SK-N-SH (cell line): ENCODE measurements around the gene GLIS1. TPM values are rescaled to one million over a fixed set of nuclear protein-coding genes. Genes with fewer than 3 reads are reported as not detected.

ENCODE experiments used
- CTCF ChIA-PET: fragments of 300-600, 350-600 bp; formaldehyde crosslinking; extraction: SDS; loops from one replicate; lab custom pipeline; 2021; lab: Yijun Ruan, JAX
- POLR2A ChIA-PET: fragments of 350-600 bp; sonication (Branson Sonifier 250); formaldehyde crosslinking; extraction: SDS; loops from one replicate; lab custom pipeline; 2020; ENCODE audit warnings: antibody characterized with exemption, inconsistent platforms; lab: Yijun Ruan, JAX
- DNase-seq: peaks from one replicate; pipeline ENCODE4 v3.0.0; 2012
- H2AFZ ChIP-seq: fragments of 200-600 bp; sonication (generic); 2 replicates; pipeline ENCODE4 v1.8.1; 2016; ENCODE audit warnings: antibody characterized with exemption, mild to moderate bottlenecking, low read depth
- H3F3A ChIP-seq: fragments of 200-600 bp; sonication (generic); replicated peaks from 2 replicates; pipeline ENCODE3; 2016; ENCODE audit warnings: antibody characterized with exemption, mild to moderate bottlenecking; ENCODE audit not compliant: insufficient read depth
- H3K27ac ChIP-seq, 2 experiments: fragments of 200-500 bp in 1 of 2; fragments of 200-600 bp in 1 of 2; sonication (Bioruptor generic) in 1 of 2; sonication (generic), shearing (Covaris generic) in 1 of 2; 2 replicates each; pipeline versions ENCODE4 v1.5.1 to v1.6.1; 2014 to 2016; ENCODE audit warnings: low read depth in 2 of 2, inconsistent platforms in 1 of 2, low read length in 1 of 2, mild to moderate bottlenecking in 1 of 2, mixed read lengths in 1 of 2
- H3K27me3 ChIP-seq: fragments of 200-600 bp; sonication (generic), shearing (Covaris generic); 2 replicates; pipeline ENCODE4 v1.6.1; 2016; ENCODE audit warnings: mixed run types; ENCODE audit not compliant: insufficient read depth
- H3K36me3 ChIP-seq, 2 experiments: fragments of 200-500 bp in 1 of 2; fragments of 200-600 bp in 1 of 2; sonication (Bioruptor generic) in 1 of 2; sonication (generic) in 1 of 2; replicated peaks in 1 of 2; 2 replicates each; pipeline versions ENCODE3 to v1.5.1; 2014 to 2016; ENCODE audit warnings: low read length in 1 of 2, mild to moderate bottlenecking in 1 of 2; ENCODE audit not compliant: insufficient read depth in 2 of 2, control insufficient read depth in 1 of 2
- H3K4me1 ChIP-seq, 2 experiments: fragments of 200-500 bp in 1 of 2; fragments of 200-600 bp in 1 of 2; sonication (Bioruptor generic) in 1 of 2; sonication (generic), shearing (Covaris generic) in 1 of 2; 2 replicates each; pipeline versions ENCODE4 v1.5.1 to v1.6.1; 2014 to 2016; ENCODE audit warnings: low read depth in 1 of 2, low read length in 1 of 2, mixed run types in 1 of 2; ENCODE audit not compliant: insufficient read depth in 2 of 2, control insufficient read depth in 1 of 2
- H3K4me2 ChIP-seq: fragments of 200-600 bp; sonication (generic), shearing (Covaris generic); 2 replicates; pipeline ENCODE4 v1.6.1; 2017; ENCODE audit warnings: mixed run types
- H3K4me3 ChIP-seq, 2 experiments: fragments of 200-500 bp in 1 of 2; fragments of 200-600 bp in 1 of 2; sonication (Bioruptor generic) in 1 of 2; sonication (generic), shearing (Covaris generic) in 1 of 2; 2 replicates each; pipeline versions ENCODE4 v1.5.1 to v1.8.1; 2014 to 2016; ENCODE audit warnings: low read depth in 2 of 2, inconsistent platforms in 1 of 2, low read length in 1 of 2, mild to moderate bottlenecking in 1 of 2, mixed read lengths in 1 of 2, moderate library complexity in 1 of 2
- H3K79me2 ChIP-seq: fragments of 200-600 bp; sonication (generic); 2 replicates; pipeline ENCODE4 v1.8.1; 2017; ENCODE audit warnings: mild to moderate bottlenecking; ENCODE audit not compliant: insufficient read depth
- H3K9ac ChIP-seq: fragments of 200-600 bp; sonication (generic); 2 replicates; pipeline ENCODE4 v1.6.1; 2017; ENCODE audit warnings: mixed run types
- H3K9me2 ChIP-seq: fragments of 200-600 bp; sonication (generic); 2 replicates; pipeline ENCODE4 v1.6.1; 2017; ENCODE audit warnings: mixed run types
- H3K9me3 ChIP-seq: fragments of 200-600 bp; sonication (generic); 2 replicates; pipeline ENCODE4 v1.6.1; 2017; ENCODE audit warnings: mixed run types, mild to moderate bottlenecking, moderate library complexity
- H4K20me1 ChIP-seq: fragments of 200-600 bp; sonication (generic); 2 replicates; pipeline ENCODE4 v1.6.1; 2017; ENCODE audit warnings: mild to moderate bottlenecking, mixed run types; ENCODE audit not compliant: insufficient read depth
- CHD2 ChIP-seq: fragments of 150-350 bp; IDR thresholded peaks from 2 replicates; pipeline ENCODE4 v1.6.1; 2018; ENCODE audit warnings: low read length; ENCODE audit not compliant: partially characterized antibody
- FOXJ3 ChIP-seq: sonication (generic); formaldehyde crosslinking; IDR thresholded peaks from 2 replicates; pipeline ENCODE4 v1.5.1; 2020; ENCODE audit warnings: mild to moderate bottlenecking, missing genetic modification reagents
- FOXM1 ChIP-seq: IDR thresholded peaks from 2 replicates; pipeline ENCODE4 v1.4.0; 2012; ENCODE audit warnings: low read depth, mild to moderate bottlenecking
- GABPA ChIP-seq: IDR thresholded peaks from 2 replicates; pipeline ENCODE4 v1.4.0; 2012; ENCODE audit warnings: low read depth, mild to moderate bottlenecking
- MAX ChIP-seq: IDR thresholded peaks from 2 replicates; pipeline ENCODE4 v1.4.0; 2012; ENCODE audit warnings: low read depth
- MEF2A ChIP-seq: IDR thresholded peaks from 2 replicates; pipeline ENCODE4 v1.4.0; 2012; ENCODE audit warnings: low read depth, borderline replicate concordance
- NRF1 ChIP-seq: IDR thresholded peaks from 2 replicates; pipeline ENCODE4 v1.6.1; 2012; ENCODE audit warnings: low read depth, mild to moderate bottlenecking, low read length
- RCOR1 ChIP-seq: fragments of 150-350 bp; IDR thresholded peaks from 2 replicates; pipeline ENCODE4 v1.6.1; 2017; ENCODE audit warnings: antibody characterized with exemption, low read length
- RXRA ChIP-seq: IDR thresholded peaks from 2 replicates; pipeline ENCODE4 v1.4.0; 2012; ENCODE audit warnings: low read depth, mild to moderate bottlenecking, borderline replicate concordance
- SIN3A ChIP-seq: IDR thresholded peaks from 2 replicates; pipeline ENCODE4 v1.6.1; 2012; ENCODE audit warnings: low read depth, mild to moderate bottlenecking, low read length, moderate library complexity, borderline replicate concordance
- TEAD4 ChIP-seq: IDR thresholded peaks from 2 replicates; pipeline ENCODE4 v1.4.0; 2012; ENCODE audit warnings: mild to moderate bottlenecking, borderline replicate concordance; ENCODE audit not compliant: insufficient read depth
- ZBTB33 ChIP-seq: IDR thresholded peaks from 2 replicates; pipeline ENCODE4 v1.4.0; 2012; ENCODE audit warnings: low read depth, borderline replicate concordance
- WGBS: methylation state at CpG from one replicate; pipeline ENCODE4 v1.1.6; 2017; ENCODE audit warnings: low lambda C conversion rate; 5-methylcytosine and 5-hydroxymethylcytosine counted together
- polyA plus RNA-seq, 3 experiments: library from polyadenylated mRNA; depleted of rRNA; stranded (reverse); fragments of >200 nt; gene quantifications; 2 replicates each; pipeline ENCODE4 v1.2.3, GENCODE V29; 2012
- TF ChIP-seq, protein P1 (sequence below): fragments of 200-600 bp; sonication (generic); IDR thresholded peaks from 2 replicates; pipeline ENCODE4 v1.6.1; 2017; ENCODE audit warnings: antibody characterized with exemption, mild to moderate bottlenecking, moderate library complexity
- TF ChIP-seq, protein P2 (sequence below): fragments of 150-350 bp; IDR thresholded peaks from 2 replicates; pipeline ENCODE4 v1.6.1; 2016; ENCODE audit warnings: mild to moderate bottlenecking, low read depth, low read length

The GLIS1 gene
- polyA plus RNA-seq, 1 of the 3 experiments (the other 2 are of a cell fraction) = 0.13 TPM

DNA sequence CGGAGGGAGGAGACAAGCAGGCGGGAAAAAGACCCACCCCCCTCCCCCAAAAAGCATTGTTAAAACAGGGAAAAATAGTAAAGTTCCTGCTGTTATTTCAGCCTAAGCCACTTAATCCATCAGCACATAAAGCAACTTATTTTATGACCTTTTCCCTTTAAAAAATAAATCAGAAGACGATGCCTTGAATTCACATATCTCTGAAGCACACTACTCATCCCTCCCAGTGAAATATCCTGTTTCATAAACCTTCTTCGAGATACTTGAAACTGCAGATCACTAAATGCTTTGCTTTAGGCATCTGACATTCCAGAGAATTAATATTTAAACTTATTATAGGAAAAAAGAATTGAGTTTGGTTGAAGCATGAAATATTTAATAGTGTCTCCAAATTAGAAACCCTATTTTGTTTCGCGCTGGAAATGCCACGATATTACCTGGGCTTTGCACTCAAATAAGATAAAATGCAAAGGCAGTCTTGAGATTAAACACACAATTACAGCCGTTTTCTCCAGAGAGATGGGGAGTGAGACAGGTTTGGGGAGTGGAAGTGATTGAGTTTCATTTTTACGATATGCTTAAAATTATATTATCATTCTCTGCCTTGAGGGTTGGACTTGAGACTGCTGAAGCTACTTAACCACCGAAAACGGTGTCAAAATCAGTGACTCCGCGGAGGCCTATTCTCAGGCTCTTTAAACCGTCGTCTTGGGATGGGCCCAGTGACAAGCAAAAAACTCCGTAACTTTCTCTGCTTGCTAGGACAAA is 9.3 kb downstream of the GLIS1 start:
- H3F3A ChIP-seq = peaks cover 28% of the 10 kb centered on the region
- H3K4me1 ChIP-seq = peaks cover 0 to 24% of the 10 kb centered on the region in 2 experiments; a peak in 3 of 4 replicates
- H3K4me3 ChIP-seq = no peak overlapping the region
- H3K27me3 ChIP-seq = no peaks in the 10 kb centered on the region
- H3K9ac ChIP-seq = no peak overlapping the region
- H3K9me3 ChIP-seq = no peaks in the 10 kb centered on the region
- H2AFZ ChIP-seq = no peak overlapping the region
- ChIA-PET POLR2A (no interaction called here), CTCF (interaction anchor here (0.7 to 1.1 kb wide), 3 partner anchors 13 to 278 kb away, joined by 3 to 4 read pairs (median 3); no protein-coding TSS in a partner anchor)
- H3K4me2 ChIP-seq = no peak overlapping the region
- no peak overlapping the region for H3K27ac ChIP-seq
- H3K9me2 ChIP-seq = no peaks in the 10 kb centered on the region
- WGBS = 79% methylated on average over 16 of the region's 16 CpGs
- no peak for DNase-seq
- TF ChIP-seq, protein P1, sequence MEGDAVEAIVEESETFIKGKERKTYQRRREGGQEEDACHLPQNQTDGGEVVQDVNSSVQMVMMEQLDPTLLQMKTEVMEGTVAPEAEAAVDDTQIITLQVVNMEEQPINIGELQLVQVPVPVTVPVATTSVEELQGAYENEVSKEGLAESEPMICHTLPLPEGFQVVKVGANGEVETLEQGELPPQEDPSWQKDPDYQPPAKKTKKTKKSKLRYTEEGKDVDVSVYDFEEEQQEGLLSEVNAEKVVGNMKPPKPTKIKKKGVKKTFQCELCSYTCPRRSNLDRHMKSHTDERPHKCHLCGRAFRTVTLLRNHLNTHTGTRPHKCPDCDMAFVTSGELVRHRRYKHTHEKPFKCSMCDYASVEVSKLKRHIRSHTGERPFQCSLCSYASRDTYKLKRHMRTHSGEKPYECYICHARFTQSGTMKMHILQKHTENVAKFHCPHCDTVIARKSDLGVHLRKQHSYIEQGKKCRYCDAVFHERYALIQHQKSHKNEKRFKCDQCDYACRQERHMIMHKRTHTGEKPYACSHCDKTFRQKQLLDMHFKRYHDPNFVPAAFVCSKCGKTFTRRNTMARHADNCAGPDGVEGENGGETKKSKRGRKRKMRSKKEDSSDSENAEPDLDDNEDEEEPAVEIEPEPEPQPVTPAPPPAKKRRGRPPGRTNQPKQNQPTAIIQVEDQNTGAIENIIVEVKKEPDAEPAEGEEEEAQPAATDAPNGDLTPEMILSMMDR = no peak
- TF ChIP-seq RCOR1 = no peak
- H3K36me3 ChIP-seq = no peaks in the 10 kb centered on the region
- no peaks in the 10 kb centered on the region for H4K20me1 ChIP-seq
- H3K79me2 ChIP-seq = no peaks in the 10 kb centered on the region

GRCh38 chr1:53728702-53729455 is 10.1 kb downstream of the GLIS1 start:
- ChIA-PET POLR2A (no interaction called here), CTCF (interaction anchor here (0.9 kb wide), 1 partner anchor 9 kb away, joined by 3 read pairs; no protein-coding TSS in a partner anchor)
- no peaks in the 10 kb centered on the region for H3K79me2 ChIP-seq
- no peaks in the 10 kb centered on the region for H3K9me3 ChIP-seq
- H3K4me3 ChIP-seq = no peak overlapping the region
- no peak overlapping the region for H3K9ac ChIP-seq
- H2AFZ ChIP-seq = no peak overlapping the region
- H3K4me1 ChIP-seq = peaks cover 0 to 16% of the 10 kb centered on the region in 2 experiments; a peak in 2 of 4 replicates
- H3F3A ChIP-seq = peaks cover 20% of the 10 kb centered on the region
- H4K20me1 ChIP-seq = no peaks in the 10 kb centered on the region
- no peaks in the 10 kb centered on the region for H3K36me3 ChIP-seq
- no peaks in the 10 kb centered on the region for H3K9me2 ChIP-seq
- DNase-seq = no peak
- no peaks in the 10 kb centered on the region for H3K27me3 ChIP-seq
- 88% methylated on average over 17 of the region's 17 CpGs for WGBS
- no peak overlapping the region for H3K27ac ChIP-seq
- no peak overlapping the region for H3K4me2 ChIP-seq
- no peak for TF ChIP-seq FOXM1
- TF ChIP-seq FOXJ3 (CRISPR knock-in tag) = no peak
- TF ChIP-seq MEF2A = no peak
- no peak for TF ChIP-seq NRF1
- TF ChIP-seq ZBTB33 = no peak
- TF ChIP-seq MAX = no peak
- TF ChIP-seq GABPA = no peak
- TF ChIP-seq RXRA = no peak
- TF ChIP-seq, protein P1 = no peak
- TF ChIP-seq TEAD4 = no peak
- TF ChIP-seq, protein P2, sequence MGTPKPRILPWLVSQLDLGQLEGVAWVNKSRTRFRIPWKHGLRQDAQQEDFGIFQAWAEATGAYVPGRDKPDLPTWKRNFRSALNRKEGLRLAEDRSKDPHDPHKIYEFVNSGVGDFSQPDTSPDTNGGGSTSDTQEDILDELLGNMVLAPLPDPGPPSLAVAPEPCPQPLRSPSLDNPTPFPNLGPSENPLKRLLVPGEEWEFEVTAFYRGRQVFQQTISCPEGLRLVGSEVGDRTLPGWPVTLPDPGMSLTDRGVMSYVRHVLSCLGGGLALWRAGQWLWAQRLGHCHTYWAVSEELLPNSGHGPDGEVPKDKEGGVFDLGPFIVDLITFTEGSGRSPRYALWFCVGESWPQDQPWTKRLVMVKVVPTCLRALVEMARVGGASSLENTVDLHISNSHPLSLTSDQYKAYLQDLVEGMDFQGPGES = no peak
- TF ChIP-seq RCOR1 = no peak
- no peak for TF ChIP-seq CHD2
- no peak for TF ChIP-seq SIN3A
